ENCODE data around the gene PPWD1.

The PPWD1 gene

DNA sequence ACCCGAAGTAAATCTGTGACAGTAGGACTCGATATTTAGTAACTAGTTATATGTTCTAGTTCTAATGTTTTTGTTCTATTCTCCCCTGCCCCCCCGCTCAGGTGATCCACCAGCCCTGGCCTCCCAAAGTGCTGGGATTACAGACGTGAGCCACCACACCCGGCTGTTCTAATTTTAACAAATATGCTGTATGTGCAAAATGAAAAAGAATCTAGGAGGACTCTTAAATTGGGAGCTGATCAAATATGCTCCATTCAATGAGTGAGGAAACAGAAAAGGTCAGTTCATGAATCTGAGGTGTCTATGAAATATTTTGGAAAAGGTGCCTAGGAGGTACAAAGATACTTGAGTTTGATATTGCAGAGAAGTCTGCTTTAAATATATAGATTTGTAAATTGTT is 17.0 kb upstream of the PPWD1 start:
- H3K4me3 ChIP-seq (replicated peaks; ENCODE audit: low read depth, low read length) = no peak overlapping the region
- DNase-seq (ENCODE audit: low read depth) = no peak
- TF ChIP-seq, protein P1, sequence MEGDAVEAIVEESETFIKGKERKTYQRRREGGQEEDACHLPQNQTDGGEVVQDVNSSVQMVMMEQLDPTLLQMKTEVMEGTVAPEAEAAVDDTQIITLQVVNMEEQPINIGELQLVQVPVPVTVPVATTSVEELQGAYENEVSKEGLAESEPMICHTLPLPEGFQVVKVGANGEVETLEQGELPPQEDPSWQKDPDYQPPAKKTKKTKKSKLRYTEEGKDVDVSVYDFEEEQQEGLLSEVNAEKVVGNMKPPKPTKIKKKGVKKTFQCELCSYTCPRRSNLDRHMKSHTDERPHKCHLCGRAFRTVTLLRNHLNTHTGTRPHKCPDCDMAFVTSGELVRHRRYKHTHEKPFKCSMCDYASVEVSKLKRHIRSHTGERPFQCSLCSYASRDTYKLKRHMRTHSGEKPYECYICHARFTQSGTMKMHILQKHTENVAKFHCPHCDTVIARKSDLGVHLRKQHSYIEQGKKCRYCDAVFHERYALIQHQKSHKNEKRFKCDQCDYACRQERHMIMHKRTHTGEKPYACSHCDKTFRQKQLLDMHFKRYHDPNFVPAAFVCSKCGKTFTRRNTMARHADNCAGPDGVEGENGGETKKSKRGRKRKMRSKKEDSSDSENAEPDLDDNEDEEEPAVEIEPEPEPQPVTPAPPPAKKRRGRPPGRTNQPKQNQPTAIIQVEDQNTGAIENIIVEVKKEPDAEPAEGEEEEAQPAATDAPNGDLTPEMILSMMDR (IDR thresholded peaks at IDR 0.05; ENCODE audit: low read length, missing control alignments) = no peak

DNA sequence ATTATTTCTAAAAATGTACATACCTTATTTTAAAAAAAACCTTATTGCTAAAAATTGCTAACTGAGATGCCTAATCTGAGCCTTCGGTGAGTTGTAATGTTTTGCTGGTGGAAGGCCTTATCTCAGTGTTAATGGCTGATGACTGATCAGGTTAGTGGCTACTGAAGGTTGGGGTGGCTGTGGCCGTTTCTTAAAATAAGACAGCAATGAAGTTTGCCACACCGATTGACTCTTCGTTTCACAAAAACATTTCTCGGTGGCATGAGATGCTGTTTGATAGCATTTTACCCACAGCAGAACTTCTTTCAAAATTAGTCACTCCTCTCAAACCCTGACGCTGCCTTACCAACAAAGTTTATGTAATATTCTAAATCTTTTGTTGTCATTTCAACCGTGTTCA is 14.8 kb upstream of the PPWD1 start:
- TF ChIP-seq, protein P1 (IDR thresholded peaks at IDR 0.05; ENCODE audit: low read length, missing control alignments) = no peak
- no peak for DNase-seq (ENCODE audit: low read depth)

DNA sequence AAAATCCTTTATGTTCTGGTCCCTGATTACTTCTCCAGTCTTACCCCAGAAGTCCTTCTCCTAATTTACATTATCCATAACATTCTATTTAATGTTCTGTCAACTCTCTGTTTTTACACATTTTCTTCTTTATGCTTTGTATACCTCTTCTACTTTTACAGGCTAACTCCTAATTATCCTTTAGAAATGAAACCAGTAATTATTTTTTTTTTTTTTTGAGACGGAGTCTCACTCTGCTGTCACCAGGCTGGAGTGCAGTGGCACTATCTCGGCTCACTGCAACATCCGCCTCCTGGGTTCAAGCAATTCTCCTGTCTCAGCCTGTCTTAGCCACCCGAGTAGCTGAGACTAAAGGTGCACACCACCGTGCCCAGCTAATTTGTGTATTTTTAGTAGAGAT is 9.2 kb upstream of the PPWD1 start:
- no peak overlapping the region for H3K4me3 ChIP-seq (replicated peaks; ENCODE audit: low read depth, low read length)
- no peak for DNase-seq (ENCODE audit: low read depth)
- TF ChIP-seq, protein P1 (IDR thresholded peaks at IDR 0.05; ENCODE audit: low read length, missing control alignments) = no peak

More for the DNA sequence above, 14.8 kb upstream of the PPWD1 start:
- no peak overlapping the region for H3K4me3 ChIP-seq (replicated peaks; ENCODE audit: low read depth, low read length)

DNA sequence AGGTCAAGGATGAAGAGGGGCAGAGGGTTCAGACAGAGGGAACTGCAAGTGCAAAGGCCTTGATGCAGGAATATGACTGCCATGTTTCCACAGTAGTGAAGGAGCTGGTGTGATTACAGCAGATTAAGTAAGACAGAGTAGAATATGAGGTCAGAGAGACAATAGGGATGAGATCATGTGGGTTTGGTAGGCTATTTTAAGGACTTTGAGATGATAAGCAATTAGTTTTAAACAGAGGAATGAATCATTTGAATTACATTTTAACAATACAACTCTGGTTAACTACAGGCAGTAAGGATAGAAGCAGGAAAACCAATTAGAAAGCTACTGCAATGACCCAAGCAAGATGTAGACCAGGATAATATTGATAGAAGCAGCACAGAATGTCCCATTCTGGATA is 7.8 kb upstream of the PPWD1 start:
- no peak overlapping the region for H3K4me3 ChIP-seq (replicated peaks; ENCODE audit: low read depth, low read length)
- DNase-seq (ENCODE audit: low read depth) = peak; percentile 60
- TF ChIP-seq, protein P1 (IDR thresholded peaks at IDR 0.05; ENCODE audit: low read length, missing control alignments) = no peak

DNA sequence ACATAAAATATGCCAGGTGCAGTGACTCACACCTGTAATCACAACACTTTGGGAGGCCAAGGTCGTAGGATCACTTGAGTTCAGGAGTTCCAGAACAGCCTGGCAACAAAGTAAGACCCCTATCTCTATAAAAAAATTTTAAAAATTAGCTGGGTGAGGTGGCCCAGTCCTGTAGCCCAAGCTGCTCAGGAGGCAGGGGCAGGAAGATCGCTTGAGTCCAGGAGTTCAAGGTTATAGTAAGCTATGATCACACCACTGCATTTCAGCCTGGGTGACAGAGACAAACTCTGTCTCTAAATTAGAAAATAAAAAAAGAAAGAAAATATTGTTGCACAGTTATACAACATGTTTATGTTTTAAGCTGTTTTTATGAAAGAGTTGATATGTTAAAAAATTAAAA is 6.9 kb upstream of the PPWD1 start:
- no peak overlapping the region for H3K4me3 ChIP-seq (replicated peaks; ENCODE audit: low read depth, low read length)
- TF ChIP-seq, protein P1 (IDR thresholded peaks at IDR 0.05; ENCODE audit: low read length, missing control alignments) = no peak
- no peak for DNase-seq (ENCODE audit: low read depth)

DNA sequence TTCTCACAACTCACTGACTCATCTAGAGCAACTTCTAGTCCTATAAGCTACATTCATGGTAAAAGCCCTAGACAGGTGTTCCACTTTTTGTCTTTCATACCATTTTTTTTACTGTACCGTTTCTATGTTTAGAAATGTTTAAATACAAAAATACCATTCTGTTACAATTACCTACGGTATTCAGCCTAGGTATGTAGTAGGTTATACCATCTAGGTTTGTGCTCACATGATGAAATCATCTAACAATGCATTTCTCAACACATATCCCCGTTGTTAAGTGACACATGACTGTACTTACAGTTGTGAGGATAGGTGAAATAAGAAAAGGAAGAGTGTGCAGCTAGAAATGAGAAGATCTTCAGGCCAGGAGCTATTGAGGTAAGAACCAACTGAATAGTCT is 6.4 kb upstream of the PPWD1 start:
- TF ChIP-seq, protein P1 (IDR thresholded peaks at IDR 0.05; ENCODE audit: low read length, missing control alignments) = no peak
- H3K4me3 ChIP-seq (replicated peaks; ENCODE audit: low read depth, low read length) = no peak overlapping the region
- no peak for DNase-seq (ENCODE audit: low read depth)

DNA sequence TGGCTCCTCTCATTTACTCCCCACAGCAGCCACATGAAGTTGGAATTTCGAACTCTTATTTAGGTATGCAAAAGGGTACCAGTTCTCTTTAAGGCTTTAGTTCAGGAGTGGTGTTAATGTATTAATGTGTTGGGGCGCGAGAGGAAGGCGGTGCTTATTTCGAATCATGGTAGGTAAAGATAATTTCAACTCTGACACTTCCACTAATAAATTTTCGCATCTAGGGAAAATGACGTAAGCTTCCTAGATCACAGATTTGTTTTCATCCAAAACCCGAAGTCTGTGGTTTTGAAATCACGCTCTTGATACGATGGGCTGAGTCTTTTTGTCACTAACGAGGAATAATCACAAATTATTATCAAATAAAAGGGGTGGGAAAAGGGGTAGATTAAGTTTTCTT is 681 bp downstream of the PPWD1 start:
- peak; percentile 16 for DNase-seq (ENCODE audit: low read depth)
- peak overlapping the region; percentile 97 for H3K4me3 ChIP-seq (replicated peaks; ENCODE audit: low read depth, low read length)
- TF ChIP-seq, protein P1 (IDR thresholded peaks at IDR 0.05; ENCODE audit: low read length, missing control alignments) = no peak
